Skin epidermis (tissue), 12 donors: Measurements from ENCODE around the gene BRICD5.

Experiments used
- H3K27ac ChIP-seq, 21 experiments: fragments of 200-600 bp; sonication (generic) in 11 of 21; one replicate each; pipeline ENCODE4 v1.5.0; 2020; ENCODE audit warnings: mild to moderate bottlenecking in 3 of 21, inconsistent platforms in 2 of 21, moderate library complexity in 2 of 21
- H3K4me3 ChIP-seq, 7 experiments: fragments of 200-600 bp; sonication (generic) in 2 of 7; one replicate each; pipeline ENCODE4 v1.5.0; 2020; ENCODE audit warnings: inconsistent platforms in 2 of 7, mild to moderate bottlenecking in 2 of 7, moderate library complexity in 1 of 7

Gene BRICD5

DNA sequence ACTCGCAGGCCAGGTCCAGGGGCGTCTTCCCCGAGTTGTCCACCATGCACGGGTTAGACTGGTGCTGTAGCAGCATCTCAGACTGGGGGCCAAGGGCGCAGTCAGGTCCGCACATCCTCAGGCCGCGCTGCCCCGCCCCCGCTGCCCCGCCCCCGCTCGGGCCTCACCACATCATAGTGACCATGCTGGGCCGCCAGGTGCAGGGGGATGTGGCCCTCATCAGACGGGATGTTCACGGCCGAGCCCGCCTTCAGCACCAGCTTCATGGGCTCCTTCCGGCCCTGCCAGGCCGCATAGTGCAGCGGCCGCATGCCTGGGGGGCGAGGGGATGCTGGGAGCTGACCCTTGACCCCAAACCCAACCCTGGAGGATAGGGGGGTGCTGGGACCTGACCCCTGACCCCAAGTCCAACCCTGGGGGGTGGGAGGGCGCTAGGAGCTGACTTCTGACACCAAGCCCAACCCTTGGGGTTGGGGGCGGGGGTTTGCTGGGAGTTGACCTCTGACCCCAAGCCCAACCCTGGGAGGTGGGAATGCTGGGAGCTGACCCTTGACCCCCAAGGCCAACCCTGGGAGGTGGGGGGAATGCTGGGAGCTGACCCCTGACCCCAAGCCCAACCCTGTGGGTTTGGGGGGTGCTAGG is 21.3 kb downstream of the BRICD5 start:
- no peak overlapping the region for H3K27ac ChIP-seq
- no peak overlapping the region for H3K4me3 ChIP-seq

DNA sequence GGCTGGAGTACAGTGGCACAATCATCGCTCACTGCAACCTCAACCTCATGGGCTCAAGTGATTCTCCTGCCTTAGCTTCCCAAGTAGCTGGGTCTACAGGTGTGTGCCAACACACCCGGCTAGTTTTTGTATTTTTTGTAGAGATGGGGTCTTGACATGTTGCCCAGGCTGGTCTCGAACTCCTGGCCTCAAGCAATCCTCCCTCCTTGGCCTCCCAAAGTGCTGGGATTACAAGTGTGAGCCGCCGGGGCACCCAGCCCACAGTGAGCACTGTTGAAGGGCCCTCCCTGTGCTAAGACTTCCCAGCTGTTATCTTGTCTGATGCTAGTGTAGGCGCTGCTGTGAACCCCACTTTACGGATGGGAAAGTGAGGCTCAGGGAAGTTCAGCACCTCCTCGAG is 22.3 kb downstream of the BRICD5 start:
- no peak overlapping the region for H3K27ac ChIP-seq

DNA sequence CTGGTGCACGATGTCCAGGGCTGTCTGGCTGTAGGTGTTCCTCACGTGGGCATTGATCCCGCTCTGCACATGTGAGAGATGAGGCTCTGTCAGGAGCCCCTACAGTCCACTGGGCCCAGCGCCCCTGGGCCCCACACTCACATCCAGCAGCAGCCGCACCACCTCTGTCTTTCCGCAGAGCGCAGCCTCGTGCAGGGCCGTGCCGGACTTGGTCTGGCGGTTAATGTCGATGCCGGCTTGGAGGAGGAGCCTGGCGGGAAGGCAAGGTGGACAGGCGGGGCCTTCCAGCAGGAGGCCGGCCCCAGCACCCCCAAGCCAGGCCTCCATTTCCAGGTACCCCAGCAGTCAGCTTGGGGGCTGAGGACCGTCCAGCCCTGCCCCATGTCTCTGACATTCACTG is 23.5 kb downstream of the BRICD5 start:
- no peak overlapping the region for H3K4me3 ChIP-seq

More for the DNA sequence above, 22.3 kb downstream of the BRICD5 start:
- H3K4me3 ChIP-seq: no peak overlapping the region

DNA sequence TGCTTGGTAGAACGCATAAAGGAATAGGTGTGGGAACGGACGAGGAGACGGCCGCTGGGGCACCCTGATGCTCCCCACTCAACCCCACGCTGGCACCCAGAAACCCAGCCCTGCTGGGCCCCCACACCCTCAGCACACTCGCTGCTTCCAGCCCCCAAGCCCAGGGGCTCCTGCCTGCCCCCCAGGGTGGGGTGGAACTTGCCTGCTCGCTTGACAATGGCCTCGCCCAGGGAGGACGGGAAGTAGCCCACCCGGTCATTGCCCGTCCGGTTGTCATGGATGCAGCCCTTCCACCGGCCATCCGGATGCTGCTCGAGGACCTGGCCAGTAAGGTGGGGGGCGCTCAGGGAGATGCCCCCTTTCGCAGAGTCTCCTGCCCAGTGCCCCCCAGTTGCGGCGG is 24.2 kb downstream of the BRICD5 start:
- Histone ChIP-seq H3K4me3 (no peak overlapping the region), H3K27ac (no peak overlapping the region)

More for the DNA sequence above, 23.5 kb downstream of the BRICD5 start:
- H3K27ac ChIP-seq: no peak overlapping the region

DNA sequence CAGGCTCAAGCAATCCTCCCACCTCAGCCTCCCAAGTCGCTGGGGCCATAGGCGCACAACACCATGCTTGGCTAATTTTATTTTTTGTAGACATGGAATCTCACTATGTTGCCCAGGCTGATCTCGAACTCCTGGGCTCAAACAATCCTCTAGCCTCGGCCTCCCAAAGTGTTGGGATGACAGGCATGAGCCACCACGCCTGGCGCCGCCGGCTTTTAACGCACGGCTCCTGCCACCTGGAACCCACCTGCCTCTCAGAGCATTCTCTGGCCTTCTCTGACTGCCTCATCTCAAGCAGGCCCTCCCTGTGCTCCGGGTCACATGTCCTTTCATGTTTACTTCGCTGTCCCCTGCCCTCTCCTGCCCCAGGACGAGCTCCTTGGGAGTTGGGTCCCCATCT is 24.6 kb downstream of the BRICD5 start:
- Histone ChIP-seq H3K27ac (no peak overlapping the region), H3K4me3 (no peak overlapping the region)

DNA sequence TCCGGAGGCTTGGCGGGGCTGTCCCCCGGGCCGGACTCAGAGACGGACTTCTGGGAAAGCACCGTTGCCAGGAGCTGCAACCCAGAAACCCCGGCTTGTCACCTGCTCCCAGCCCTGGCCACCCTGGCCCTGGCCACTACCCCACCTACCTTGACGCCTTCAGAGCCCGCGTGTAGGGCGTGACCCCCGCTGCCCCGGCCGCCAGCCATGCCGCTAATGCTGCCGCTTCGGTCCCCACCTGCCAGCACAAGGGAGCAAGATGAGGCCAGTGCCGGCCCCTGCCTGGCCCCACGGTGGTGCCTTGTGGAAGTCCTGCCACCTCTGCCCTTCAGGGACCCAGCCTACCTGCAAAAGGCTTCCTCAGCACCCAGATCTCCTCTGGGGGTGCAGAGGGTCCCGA is 25.7 kb downstream of the BRICD5 start:
- no peak overlapping the region for H3K4me3 ChIP-seq
- H3K27ac ChIP-seq: no peak overlapping the region

DNA sequence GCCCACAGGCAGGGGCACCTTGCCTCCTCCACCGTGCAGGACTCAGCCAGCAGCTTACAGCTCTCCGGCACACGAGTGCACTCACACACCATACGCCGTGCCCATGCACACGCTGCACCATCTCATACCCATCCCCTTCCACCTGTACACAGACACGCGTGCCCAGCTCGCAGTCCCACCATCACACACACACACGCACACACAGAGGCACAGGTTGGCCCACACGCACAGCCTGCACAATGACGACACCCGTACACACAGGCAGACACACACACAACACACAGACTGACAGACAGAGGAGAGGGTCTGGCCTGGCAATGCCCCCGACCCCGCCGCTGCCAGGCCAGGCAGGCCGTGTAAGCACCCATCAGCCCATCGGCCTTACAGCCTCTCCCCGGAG is 26.3 kb downstream of the BRICD5 start:
- Histone ChIP-seq H3K4me3 (no peak overlapping the region), H3K27ac (no peak overlapping the region)

DNA sequence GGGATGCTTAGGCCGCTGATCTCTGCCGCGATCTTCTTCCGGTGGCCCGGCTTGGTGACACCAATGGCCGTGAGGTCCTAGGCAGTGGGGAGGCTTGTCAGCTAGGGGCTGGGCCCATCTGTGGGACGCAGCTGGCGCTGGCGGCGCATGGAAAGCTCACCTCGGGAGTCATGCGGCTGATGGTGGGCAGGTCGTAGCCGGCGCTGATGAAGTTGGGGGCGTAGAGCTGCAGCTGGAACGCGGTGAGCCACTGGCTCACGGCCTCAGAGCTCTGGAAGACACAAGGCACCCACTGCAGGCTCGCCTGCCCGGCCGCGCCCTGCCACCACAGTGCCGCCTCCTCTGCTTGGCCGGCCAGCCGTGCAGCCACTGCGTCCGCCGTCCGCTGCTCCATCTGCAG is 27.0 kb downstream of the BRICD5 start:
- H3K27ac ChIP-seq: no peak overlapping the region
- no peak overlapping the region for H3K4me3 ChIP-seq

DNA sequence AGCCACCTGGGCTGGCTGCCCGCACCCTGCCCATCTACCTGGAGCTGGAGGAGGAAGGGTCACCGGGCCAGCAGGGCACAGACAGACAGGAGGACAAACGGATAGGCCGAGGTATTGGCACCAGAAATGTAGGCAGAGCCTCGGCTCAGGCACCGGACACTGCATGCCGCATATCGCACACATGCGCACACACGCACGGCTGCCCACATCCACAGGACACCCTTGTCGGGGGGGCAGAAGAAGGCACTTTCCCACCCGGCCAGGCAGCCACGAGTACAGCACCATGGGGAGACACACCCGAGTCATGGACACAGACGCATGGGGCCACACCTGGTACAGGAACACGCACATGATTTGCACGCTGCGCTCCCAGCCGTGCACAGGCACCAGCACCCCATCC is 28.7 kb downstream of the BRICD5 start:
- Histone ChIP-seq H3K27ac (no peak overlapping the region), H3K4me3 (no peak overlapping the region)

DNA sequence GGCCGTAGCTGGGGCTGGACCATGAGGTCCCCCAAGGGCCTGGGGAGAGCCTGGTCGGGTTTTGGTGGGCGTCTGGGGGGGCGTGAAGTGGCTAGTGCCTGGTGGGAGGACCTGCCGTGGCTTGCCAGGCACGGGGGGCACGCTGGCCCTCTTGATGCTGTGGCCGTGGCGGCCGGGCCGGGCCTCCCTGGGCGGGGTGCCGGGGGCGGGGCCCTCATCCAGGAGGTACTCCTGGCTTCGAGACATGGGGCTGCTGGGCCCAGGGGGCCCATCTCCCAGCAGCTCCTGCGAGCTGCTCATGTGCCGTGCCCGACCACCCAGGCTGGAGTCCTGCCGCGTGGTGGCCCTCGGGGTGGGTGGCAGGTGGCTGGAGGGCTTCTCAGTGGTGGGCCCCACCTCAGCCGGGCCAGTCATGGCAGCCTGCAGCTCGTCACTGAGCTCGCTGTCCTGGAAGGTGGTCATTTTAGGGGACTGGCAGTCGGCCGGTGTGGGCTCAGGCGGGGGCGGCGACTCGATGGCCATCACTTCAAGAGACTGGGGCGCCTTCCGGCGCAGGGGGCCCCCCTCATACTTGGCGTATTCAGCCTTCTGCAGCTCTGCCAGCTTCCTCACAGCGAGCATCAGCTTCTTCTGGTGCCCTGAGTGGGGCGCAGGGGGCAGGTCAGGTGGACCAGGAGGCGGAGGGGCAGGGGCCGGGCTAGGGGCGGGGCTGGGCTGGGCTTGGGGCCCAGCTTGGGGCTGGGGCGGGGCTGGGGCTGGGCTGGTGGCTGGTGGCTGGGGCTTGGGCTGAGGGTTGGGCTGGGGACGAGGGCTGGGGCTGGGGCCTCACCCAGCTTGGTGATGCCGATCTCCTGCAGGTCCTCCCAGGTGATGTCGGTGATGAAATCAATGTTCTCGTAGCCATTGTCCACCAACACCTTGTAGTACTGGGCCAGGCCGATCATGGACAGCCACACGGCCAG is 29.4 kb downstream of the BRICD5 start:
- no peak overlapping the region for H3K4me3 ChIP-seq
- H3K27ac ChIP-seq: no peak overlapping the region

DNA sequence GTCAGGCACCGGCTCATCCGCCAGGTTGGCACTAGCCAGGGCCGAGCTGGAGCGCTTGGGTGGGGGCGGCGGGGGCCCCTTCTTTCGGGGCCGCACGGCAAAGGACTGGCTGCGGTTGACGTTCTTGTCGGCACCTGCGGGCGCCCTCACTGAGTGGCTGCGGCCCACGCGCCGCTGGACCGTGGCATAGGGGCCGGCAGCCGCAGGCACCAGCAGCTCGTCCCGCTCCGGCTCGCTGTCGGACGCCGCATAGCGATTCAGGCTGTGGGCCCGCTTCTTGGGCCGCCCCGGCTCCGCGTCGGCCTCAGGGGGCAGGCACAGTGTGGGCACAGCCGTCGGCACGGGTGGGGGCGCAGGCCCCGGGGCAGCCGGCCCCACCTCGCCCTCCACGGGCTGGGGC is 30.2 kb downstream of the BRICD5 start:
- Histone ChIP-seq H3K27ac (no peak overlapping the region), H3K4me3 (no peak overlapping the region)

DNA sequence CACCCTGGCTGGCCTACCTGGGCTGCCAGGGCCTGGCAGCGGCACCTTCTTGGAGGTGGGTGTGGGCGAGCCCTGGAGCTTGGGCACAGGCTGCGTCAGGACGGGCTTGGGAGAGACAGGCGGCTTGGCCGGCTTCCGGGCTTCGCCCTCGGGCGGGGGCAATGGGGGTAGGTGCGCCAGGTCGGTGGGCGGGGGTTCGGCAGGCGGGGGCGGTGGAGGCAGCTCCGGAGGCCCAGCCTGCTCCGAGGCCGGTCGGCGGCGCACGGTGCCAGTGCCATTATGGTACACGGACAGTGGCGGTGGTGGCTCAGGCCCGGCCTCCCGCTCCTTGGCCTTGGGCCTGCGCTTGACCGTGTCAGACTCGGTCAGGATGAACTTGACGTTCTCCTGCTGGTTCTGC is 31.1 kb downstream of the BRICD5 start:
- Histone ChIP-seq H3K4me3 (peak overlapping the region in 3 of 7 experiments; percentile 8 to 22 (median 11)), H3K27ac (peak overlapping the region in 2 of 21 experiments; percentile 67)

DNA sequence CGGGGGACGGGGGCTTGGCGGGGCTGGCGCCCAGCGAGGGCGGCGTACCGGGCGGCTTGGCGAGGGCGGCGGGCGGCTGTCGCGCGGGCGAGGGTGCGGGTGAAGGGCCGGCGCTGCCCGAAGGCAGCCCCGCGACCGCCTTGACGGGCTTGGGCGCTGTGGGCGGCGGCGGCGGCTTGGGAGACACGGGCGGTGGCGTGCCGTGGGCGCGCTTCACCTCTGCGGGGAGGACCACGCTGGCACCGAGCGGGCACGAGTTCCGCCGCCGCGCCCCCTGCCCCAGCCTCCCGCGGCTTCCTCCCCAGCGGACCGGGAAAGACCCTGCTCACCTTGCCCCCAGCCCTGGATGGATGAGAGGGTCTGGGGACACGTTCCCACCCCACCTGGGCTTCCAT is 31.6 kb downstream of the BRICD5 start:
- Histone ChIP-seq H3K4me3 (peak overlapping the region in 3 of 7 experiments; percentile 8 to 22 (median 11)), H3K27ac (peak overlapping the region in 3 of 21 experiments; percentile 15 to 67 (median 67))

DNA sequence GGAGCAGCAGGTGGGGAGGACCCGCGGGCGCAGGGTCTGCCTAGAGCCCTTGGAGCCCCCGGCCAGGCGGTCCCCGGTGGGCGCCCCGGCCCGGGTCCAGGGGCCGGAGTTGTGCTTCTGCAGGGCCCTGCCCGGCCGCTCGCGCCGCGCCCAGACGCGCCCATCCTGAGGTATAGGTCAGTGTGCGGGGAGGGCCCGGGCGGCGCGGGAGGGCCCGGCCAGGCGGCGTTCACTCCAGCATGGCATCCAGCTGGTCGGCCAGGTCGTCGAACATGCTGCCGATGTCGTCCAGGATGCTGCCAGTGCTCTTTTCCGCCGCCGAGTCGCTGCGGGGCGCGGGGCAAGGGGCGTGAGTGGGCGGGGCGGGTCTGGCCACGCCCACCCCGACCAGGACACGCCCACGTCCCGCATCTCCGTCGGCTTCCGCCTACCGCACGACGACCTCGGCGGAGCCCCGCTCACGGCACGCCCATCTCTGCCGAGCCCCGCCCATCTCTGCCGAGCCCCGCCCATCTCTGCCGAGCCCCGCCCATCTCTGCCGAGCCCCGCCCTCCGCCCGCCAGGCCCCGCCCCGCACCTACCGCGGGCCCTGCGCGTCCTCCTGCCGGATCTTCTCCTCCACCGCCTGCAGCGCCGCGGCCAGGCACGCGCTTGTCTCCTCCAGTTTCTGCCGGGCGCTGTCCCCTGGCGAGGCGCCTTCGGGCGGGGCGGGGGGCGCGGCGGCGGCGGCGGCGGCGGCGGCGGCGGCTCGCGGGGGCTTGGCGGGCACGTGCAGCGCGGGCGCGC is 32.1 kb downstream of the BRICD5 start:
- peak overlapping the region in 1 of 7 experiments; percentile 22 for H3K4me3 ChIP-seq

DNA sequence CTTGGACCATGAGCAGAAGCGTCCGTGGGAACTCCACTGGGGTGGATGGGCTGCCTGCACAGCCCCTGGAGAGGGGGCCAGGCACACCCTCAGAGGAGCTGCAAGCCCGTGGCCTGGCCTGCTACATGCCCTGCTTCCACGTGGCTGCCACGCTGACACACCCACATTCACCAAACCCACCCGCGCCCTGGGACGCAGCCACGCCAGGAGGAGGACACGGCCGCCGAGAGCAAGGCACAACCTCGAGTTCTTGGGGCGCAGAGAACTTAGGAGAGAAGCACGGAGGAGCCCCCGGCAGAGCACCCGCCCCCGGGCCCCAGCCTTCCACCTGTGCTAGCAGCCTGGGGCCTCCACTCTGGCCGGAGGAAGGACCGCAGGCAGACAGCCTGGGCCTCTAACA is 33.1 kb downstream of the BRICD5 start:
- Histone ChIP-seq H3K27ac (no peak overlapping the region), H3K4me3 (no peak overlapping the region)

More for the DNA sequence above, 32.1 kb downstream of the BRICD5 start:
- no peak overlapping the region for H3K27ac ChIP-seq

DNA sequence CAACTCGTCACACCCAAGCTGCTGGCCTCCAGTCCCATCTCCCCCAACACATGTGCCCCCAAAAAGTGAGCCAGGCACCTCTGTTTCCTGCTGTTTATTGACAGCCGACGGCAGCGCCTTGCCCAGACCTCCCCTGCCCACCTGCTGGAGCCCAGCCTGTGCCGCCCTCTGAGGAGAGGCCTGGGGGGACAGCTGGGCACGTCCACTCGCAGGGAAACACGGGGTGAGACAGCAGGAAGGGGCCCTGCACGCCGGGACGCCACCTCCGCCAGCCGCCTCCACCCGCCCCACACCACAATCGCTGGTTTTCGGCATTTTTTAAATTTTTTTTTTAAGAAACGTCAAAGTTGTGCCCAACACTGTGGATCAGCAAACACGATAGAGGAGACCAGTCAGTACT is 33.6 kb downstream of the BRICD5 start:
- no peak overlapping the region for H3K4me3 ChIP-seq

DNA sequence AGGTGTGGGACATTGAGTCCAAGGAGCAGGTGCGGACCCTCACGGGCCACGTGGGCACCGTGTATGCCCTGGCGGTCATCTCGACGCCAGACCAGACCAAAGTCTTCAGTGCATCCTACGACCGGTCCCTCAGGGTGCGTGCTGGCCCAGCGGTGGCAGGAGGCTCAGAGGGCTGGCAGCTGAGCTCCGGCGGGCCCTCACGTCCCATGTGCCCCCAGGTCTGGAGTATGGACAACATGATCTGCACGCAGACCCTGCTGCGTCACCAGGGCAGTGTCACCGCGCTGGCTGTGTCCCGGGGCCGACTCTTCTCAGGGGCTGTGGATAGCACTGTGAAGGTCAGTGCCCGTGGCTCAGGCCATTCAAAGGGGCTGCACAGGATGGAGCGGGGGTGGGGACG is 34.6 kb downstream of the BRICD5 start:
- Histone ChIP-seq H3K27ac (no peak overlapping the region), H3K4me3 (no peak overlapping the region)

More for the DNA sequence above, 33.6 kb downstream of the BRICD5 start:
- H3K27ac ChIP-seq: no peak overlapping the region

DNA sequence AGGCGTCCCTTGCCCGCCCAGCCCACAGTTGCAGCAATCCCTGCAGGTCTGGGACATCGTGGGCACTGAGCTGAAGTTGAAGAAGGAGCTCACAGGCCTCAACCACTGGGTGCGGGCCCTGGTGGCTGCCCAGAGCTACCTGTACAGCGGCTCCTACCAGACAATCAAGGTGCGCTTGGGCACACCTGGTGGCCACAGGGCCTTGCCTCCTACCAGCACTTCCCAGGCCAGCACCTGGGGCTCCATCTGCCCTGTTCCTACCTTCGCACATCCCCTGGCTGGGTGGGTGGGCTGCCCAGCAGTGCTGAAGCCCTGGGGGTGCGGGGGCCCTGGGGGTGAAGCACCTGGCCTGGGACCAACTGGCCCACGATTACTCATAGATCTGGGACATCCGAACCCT is 35.2 kb downstream of the BRICD5 start:
- Histone ChIP-seq H3K4me3 (no peak overlapping the region), H3K27ac (no peak overlapping the region)

DNA sequence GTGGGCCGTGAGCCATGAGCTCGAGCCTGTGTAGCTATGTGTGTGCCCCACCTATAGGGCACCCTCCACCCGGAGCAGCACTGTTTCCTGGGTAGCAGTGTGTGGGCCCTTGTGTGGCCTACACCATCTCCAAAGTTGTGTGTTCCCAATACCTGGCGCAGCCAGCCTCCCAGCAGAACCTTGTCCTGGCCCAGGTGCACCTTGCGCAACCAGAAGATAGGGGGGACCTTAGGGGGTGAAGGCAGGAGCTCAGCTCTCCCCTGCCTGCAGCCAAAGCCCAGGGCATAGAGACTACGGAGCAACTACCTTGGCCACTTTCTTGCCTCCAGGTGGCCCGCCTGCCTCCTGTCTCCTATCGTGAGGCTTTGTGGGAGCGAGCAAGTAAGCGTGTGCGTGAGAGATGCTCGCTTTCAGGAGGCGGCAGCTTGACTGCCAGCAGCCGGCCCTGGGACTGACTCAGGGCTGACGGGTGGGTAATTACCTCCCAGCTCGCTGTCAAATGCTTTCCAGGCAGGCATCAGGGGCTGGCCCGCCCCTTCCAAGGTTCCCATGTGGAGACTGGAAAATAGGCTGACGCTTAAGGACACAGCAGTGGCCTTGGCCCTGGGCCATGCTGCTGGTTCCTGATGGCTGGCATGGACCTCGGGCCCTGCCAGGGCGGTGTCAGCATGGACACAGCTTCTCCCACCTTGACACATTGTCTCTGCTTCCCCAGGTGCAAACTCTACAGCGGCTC is 36.1 kb downstream of the BRICD5 start:
- H3K4me3 ChIP-seq: no peak overlapping the region
- H3K27ac ChIP-seq: peak overlapping the region in 1 of 21 experiments; percentile 28

DNA sequence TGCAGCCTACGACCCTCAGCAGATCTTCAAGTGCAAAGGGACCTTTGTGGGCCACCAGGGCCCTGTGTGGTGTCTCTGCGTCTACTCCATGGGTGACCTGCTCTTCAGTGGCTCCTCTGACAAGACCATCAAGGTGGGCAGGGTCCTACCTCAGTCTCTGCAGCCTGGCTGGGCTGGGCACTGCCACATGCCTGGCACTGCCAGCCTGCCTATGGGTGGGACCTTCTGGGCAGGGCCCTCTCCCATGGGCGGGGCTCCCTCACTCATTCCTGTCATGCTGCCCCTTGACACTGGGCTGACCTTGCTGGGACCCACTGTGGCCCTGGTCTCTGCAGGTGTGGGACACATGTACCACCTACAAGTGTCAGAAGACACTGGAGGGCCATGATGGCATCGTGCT is 36.7 kb downstream of the BRICD5 start:
- no peak overlapping the region for H3K4me3 ChIP-seq
- H3K27ac ChIP-seq: no peak overlapping the region
